CD4-positive, alpha-beta T cell treated with Interleukin-15 for 1 hour (primary cell): ENCODE measurements around the gene ART1.

Source experiments
- DNase-seq: peaks from one replicate; pipeline ENCODE4 v3.0.0-alpha.2; 2020

Gene ART1

GRCh38 chr11:3666023-3666530 is 21.1 kb downstream of the ART1 start:
- no peak for DNase-seq

- DNase-seq = no peak
These were observed 22.5 kb downstream of the ART1 start for GRCh38 chr11:3667149-3668035.

DNA sequence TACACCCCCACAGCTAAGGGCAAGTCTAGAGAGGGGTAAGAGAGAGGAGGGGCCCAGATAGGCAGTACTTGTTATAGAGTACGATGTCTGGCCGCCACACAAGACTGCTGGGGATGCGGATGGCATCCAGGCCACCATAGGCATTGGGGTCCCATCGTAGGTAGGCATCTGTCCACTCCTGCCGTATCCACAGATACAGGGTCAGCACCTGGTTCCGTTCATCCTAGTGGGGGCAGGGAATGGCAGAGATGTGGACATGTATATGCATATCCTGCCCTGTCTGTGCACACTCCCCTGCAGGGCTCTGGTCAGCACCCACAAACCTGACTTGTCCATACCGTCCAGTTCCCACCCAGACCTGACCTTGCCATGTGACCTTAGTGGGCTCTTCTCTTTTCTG is 24.2 kb downstream of the ART1 start:
- no peak for DNase-seq

GRCh38 chr11:3669742-3670183 is 24.8 kb downstream of the ART1 start:
- no peak for DNase-seq

DNA sequence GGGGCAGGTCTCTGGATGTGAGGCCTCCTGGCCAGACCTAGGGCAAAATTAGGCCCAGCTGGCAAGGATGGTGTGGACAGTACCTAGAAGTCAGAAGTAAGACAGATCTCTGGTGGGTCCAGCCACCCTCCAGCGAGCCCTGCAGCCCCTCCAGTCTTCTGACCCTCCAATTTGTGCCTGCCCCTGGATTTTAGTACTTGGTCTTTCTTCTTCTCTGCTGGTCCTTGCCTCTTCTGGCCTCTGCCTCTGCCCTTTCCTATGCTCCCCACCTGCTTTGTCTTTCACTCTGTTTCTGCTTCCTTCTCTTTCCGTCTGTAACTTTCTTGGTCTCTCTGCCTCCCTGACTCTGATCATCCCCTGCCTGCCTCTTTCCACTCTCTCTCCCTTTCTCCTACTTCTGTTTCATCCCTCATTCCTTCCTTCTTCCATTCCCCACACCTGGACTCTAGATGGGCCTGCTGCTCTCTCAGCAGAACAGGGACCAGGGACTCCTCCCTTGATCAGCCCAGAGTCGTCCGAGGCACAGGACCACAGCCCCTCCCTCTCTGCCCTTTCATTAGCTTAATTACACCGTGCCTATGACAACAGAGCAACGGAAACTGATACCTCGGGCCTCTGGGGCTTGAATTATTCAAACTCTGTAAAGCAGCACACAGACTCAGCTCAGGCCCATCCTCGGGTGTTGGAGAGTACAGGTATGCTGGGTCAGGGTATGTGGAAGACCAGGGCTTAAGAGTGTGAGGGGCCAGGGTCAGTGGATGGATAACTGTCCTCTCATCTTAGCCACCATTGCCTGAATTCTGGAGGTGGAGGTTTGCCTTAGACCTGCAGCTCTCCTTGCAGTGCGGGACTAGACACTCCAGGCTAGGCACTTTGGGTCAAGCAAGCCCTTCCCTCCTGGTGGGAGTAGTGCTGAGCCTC is 26.7 kb downstream of the ART1 start, which contains the start of gene CHRNA10:
Gene CHRNA10, minus strand, starts transcription at position 51 of the 921 bp plus-strand sequence. CDS start 72 bp downstream, outside the sequence.
- DNase-seq = no peak

GRCh38 chr11:3674189-3674588 is 29.3 kb downstream of the ART1 start:
- DNase-seq = no peak

DNA sequence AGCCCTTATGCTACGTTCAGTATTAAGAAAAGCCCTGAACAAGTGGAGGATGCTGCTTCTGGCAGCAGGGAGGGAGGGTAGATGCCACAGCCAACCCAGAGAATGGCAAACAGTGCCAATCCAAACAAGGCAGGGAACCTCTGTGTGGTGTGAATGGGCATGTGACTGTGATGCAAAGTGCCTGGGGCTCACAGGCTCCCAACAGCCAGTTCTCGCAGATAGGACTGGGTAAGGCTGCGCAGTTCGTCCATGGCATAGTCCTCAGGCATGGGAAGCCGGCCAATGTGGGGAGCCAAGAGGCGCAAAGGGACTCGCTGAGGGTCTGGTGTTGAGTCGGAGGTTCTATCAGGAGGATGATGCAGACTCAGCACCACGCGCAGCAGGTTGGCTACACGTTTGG is 31.0 kb downstream of the ART1 start:
- DNase-seq = no peak

DNA sequence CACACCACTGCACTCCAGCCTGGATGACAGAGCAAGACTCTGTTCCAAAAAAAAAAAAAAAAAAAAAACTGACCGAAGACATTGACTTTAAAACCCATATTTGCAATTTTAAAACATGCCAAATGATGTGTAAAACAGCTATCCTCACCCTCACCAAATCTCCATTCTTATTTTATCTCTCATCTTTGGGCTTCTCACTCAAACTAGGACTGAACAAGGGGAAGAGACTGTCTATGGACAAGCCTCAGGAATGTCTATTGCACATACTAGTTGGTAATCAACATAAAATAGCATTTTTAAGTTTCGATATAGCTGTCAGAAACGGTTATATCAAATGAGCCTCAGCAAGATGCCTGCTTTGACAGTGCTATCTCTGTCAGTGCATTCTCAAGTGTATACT is 34.1 kb downstream of the ART1 start:
- DNase-seq = no peak

GRCh38 chr11:3683039-3683438 is 38.1 kb downstream of the ART1 start:
- no peak for DNase-seq

- no peak for DNase-seq
These were observed 39.3 kb downstream of the ART1 start for GRCh38 chr11:3684129-3684818.

GRCh38 chr11:3684819-3685172 is 39.9 kb downstream of the ART1 start:
- DNase-seq = no peak

- DNase-seq = no peak
These were observed 41.0 kb downstream of the ART1 start for GRCh38 chr11:3685923-3686322.

- no peak for DNase-seq
These were observed 41.8 kb downstream of the ART1 start for GRCh38 chr11:3686751-3687150.

DNA sequence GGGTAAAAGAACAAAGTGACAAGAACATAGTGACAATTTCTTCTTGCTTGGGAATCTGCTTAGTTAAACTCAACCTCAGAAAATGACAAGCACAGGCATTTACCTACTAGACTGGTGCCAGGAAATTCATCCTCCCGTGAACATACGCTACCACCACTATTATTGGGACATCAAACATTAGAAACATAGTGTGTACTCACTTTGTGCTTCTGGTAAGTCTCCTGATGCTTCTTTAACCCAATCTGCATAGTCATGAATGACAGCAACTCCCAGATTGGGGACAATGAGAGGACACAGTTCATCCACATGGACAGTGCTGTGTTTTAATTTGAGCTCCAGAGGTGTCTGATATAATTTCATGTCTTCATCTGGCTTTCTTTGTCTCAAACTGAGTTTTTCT is 55.5 kb downstream of the ART1 start:
- no peak for DNase-seq

DNA sequence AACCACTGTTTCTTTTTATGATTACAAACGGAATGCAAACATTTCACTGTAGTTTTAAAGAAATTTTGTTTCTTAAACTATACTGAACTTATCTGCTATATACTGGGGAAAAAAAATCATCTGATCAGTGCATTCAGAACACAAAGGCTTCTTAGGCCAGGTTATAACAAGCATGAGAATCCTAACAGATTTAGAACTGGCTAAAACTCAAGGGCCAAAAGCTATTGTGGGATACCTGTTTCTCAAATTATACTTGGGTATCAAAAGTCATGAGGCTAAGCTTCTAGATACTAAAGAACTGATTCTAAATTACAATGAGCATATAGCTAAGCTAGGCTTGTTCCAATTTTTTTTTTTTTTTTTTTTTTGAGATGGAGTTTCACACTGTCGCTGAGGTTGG is 56.0 kb downstream of the ART1 start:
- DNase-seq = no peak

DNA sequence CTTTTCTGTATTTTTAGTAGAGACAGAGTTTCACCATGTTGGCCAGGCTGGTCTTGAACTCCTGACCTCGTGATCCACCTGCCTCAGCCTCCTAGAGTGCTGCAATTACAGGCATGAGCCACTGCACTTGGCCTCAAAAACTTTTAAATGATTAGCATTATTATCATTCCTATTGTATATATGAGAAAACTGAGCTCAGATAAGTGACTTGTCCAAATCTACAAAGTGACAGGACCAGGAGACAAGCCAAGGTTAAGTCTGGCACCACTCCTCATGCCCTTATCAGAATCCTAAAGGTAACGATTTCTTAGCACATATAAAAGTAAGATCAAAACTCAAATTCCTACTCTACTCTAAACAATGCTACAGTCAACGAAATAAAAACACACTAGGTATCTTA is 58.5 kb downstream of the ART1 start:
- DNase-seq = no peak

GRCh38 chr11:3707176-3707575 is 62.2 kb downstream of the ART1 start:
- DNase-seq = no peak

GRCh38 chr11:3709977-3710376 is 65.0 kb downstream of the ART1 start:
- no peak for DNase-seq

- DNase-seq = no peak
These were observed 65.7 kb downstream of the ART1 start for GRCh38 chr11:3710485-3711259.

DNA sequence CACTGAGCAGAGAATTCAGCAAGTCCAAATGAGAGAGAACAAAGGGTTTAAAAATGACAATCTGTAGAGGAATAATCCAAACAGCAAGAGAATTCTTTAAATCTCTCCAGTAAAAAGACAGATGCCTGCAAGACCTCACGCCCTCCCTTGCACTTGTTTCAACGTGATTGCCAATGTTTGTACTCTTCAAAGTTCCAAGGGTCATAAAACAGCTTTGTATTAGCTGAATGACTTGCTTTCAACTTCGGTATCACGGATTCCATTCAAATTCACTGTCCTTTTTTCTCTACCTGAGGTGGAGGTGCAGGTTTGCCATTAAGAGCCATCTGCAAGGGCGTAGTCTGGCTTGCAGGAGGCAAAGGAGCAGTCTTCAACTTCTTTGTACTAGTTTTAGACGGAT is 67.3 kb downstream of the ART1 start:
- DNase-seq = no peak
